Stimulated activated CD8-positive, alpha-beta memory T cell treated with anti-CD3 and anti-CD28 coated beads, Interleukin-15, amount 100 ng/mL, for 24 hours (primary cell): ENCODE data around the gene GIGYF1.
A peak's percentile ranks its signal among the peaks of the same experiment; 100 is the strongest.
"Not testable (repeated sequence)": the region's sequence is repeated elsewhere in the genome, so short reads cannot be mapped to it uniquely, and the experiment has no call there.

Experiments used
- DNase-seq: peaks from one replicate; pipeline ENCODE4 v3.0.0-alpha.2; 2020; ENCODE audit warnings: low read depth

GIGYF1 gene

DNA sequence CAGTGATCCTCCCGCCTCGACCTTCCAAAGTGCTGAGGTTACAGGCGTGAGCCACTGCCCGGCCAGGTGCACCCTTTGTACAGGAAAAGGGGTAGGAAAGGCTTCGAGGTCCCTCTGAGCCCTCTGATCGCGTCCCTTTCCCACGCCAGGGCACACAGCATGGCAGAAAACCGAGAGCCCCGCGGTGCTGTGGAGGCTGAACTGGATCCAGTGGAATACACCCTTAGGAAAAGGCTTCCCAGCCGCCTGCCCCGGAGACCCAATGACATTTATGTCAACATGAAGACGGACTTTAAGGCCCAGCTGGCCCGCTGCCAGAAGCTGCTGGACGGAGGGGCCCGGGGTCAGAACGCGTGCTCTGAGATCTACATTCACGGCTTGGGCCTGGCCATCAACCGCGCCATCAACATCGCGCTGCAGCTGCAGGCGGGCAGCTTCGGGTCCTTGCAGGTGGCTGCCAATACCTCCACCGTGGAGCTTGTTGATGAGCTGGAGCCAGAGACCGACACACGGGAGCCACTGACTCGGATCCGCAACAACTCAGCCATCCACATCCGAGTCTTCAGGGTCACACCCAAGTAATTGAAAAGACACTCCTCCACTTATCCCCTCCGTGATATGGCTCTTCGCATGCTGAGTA lies 12.7 kb upstream of the GIGYF1 start:
- DNase-seq: no peak

DNA sequence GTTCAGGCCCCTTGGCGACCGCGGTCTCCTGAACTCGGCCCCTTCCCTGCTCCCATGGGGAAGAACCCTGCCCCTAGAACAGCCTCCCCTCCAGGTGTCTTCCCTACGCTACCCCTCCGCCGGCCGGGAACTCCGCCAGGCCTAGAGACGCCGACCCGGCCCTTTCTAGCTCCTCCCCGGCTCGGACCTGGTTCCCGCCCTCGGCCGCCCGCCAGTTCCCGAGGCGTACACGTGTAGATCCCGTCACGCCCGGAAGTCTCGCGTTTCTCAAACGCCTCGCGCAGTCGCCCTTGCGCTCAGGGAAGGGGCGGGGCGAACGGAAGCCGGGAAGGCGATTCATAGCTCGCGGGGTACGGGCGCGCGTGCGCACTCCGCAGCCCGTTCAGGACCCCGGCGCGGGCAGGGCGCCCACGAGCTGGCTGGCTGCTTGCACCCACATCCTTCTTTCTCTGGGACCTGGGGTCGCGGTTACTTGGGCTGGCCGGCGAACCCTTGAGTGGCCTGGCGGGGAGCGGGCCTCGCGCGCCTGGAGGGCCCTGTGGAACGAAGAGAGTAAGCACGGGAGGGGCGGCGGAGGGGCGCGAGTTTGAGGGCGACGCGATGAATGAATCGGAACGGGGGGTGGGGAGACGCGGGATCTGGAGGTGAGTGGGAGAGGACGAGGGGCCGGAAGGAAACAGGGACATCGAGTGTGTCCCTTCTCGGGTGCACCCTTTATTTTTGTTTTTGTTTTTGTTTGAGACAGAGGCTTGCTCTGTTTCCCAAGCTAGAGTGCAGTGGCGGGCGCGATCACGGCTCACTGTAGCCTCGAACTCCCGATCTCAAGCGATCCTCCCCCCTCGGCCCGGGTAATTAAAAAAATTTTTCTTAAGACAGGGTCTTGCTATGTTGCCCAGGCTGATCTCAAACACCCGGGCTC lies 12.0 kb upstream of the GIGYF1 start, which contains the start of gene POP7:
TSS of gene POP7 (plus strand) at position 369 of the 919 bp plus-strand sequence. CDS start 710 bp downstream, outside the sequence.
- DNase-seq: peak; percentile 96

DNA sequence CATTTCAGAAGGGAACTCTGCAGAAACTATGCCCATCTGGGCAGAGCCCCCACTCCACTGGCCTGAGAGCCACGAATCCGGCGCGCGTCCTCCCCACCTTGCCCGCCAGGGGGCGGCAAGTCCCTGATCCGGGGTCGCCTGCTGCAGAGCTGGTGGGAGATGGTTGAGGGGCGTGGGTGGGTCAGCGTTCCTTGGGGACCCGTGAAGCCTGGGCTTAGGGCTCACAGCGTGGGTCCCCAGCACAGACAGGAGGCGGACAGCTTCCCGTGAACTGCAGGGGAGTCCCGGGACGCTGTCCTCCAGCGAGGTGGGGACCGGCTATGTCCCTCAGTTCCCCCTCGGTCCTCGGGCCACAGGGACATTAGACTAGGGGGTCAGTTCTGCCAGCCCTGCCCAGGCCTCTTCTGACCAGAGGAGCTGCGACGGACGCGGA lies 11.3 kb upstream of the GIGYF1 start:
- DNase-seq: peak; percentile 83

DNA sequence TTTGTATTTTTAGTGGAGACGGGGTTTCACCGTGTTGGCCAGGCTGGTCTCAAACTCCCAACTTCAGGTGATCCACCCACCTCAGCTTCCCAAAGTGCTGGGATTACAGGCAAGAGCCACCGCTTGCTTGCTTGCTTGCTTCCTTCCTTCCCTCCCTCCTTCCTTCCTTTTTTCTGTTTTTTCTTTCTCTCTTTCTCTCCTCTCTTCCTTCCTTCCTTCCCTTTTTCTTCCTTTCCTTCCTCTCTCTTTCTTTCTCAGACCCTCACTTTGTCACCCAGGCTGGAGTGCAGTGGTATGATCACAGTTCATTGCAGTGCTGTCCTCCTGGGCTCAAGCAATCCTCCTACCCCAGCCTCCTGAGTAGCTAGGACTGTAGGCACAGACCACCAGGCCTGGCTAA lies 7.0 kb upstream of the GIGYF1 start:
- not testable (repeated sequence) for DNase-seq

DNA sequence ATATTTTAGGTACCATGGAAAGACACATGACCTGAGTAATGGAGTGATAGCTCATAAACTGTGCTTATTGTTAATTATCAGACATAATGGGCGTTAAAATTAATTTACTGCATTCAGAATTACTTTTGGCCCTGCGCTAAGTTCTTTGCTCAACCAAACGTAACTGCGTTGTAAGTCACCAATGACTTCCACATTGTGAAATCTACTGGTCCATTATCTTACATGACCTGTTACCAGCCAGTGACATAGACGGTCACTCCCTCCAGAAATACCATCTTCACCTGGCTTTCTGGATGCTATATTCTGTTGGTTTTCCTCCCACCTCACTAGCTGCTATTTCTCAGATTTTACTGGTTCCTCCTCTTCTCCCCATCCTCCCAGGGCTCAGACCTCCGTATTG lies 5.0 kb upstream of the GIGYF1 start:
- no peak for DNase-seq

DNA sequence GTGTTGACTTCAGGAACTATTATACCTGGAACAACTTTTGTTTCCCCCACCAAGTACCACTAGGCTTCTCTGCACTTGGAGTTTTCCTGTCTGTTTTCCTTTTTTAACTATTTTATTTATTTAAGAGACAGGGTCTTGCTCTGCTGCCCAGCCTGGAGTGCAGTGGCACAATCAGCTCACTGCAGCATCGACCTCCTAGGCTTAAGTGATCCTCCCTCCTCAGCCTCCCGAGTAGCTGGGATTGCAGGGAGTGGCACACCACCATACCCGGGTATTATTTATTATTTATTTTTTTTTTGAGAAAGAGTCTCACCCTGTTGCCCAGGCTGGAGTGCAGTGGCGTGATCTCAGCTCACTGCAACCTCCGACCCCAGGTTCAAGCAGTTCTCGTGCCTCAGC lies 2.1 kb upstream of the GIGYF1 start:
- DNase-seq: no peak

DNA sequence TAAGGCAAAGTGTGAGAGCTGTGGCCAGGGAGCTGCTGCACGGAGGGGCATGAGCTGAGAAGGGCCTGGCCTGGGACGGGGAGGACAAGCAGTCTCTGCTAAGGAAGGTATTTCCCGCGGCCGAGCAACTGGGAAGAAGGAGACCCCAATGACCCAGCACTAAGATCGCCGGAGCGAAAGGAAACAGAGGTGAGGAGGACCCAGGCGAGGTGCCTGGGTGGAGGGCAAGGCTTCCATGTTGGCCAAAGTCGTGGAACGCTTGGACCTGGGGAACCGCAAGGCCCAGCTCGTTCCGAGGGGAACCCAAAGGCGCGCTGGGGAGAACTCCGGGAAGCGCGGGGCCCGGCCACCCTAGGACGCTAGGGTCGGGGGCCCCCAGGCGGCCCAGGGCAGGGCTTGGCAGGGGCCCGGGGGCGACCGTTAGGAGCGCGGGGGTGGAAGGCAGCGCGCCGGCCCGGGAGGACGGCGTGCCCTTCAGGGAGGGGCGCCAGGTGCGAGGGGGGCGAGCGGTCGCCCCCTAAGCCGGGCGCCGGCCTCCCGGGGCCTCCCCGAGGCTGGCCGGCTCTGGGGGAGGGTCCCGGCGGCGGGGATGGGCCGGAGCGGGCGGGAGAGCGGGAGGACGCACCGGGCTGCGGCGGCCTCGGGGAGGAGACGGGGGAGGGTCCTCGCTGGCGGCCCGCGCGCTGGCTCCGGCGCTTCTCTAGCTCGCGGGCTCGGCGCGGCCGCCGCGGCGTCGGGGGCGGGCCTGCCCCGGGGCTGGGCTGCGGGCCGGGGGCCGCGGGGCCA lies 545 bp downstream of the GIGYF1 start:
- no peak for DNase-seq

DNA sequence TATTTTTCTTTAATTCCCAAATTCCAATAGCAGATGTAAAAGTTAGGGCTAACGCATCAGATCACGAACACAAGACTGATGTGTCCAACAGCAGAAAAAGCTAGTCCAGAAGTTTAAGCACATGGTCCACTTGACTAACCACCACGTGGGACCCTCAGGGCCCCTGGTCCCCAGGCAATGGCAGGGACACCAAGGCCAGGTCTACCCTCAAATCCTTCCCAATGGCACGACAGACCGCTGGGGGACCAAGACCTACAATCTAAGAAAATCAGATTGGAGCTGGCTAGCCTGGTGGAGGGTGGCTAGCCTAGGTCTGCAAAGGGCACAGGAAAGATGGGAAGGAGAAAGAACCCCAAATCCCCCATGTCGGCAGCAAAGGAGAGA lies 1.5 kb downstream of the GIGYF1 start:
- DNase-seq: no peak

DNA sequence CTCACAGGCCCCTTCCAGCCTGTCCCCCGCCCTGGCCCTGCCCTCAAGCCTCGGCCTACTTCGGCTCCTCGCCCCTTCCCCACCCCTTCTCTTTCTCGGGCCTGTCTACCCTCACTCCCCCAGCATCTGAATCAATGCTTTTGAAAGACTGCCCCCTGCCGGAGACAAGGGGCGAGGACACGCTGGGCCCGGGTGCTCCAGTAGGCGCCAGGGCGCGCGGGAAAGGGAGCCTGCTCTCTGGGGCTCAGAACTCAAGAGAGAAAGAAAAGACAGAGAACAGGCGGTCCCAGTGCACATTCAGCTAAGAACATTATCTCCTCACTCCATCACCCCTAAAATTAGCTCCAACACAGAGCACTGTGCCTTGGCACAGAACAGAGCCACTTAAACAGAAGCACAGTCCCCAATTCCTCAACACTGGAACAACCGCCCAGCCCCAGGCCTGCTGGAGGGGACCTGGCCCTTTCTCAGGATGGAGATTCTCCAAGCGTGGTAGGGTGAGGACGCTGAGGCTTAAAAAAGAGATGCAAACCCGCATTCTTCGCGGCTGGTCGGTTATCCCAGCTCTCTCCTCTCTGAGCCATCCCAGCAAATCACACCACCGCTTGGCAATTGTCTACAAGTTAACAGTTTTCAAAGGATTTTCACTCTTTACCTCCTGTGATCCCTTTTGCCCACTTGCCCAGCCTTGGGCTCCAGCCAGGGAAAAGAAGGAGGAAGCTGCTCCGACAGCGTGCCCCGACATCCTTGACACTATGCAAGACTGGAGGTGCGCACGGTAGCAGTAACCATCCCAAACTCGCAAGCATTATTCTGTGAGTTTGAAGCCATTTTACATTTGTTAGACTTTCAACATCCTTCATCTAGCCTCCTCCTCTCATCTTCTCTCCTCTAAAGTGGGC lies 2.1 kb downstream of the GIGYF1 start:
- peak; percentile 68 for DNase-seq

DNA sequence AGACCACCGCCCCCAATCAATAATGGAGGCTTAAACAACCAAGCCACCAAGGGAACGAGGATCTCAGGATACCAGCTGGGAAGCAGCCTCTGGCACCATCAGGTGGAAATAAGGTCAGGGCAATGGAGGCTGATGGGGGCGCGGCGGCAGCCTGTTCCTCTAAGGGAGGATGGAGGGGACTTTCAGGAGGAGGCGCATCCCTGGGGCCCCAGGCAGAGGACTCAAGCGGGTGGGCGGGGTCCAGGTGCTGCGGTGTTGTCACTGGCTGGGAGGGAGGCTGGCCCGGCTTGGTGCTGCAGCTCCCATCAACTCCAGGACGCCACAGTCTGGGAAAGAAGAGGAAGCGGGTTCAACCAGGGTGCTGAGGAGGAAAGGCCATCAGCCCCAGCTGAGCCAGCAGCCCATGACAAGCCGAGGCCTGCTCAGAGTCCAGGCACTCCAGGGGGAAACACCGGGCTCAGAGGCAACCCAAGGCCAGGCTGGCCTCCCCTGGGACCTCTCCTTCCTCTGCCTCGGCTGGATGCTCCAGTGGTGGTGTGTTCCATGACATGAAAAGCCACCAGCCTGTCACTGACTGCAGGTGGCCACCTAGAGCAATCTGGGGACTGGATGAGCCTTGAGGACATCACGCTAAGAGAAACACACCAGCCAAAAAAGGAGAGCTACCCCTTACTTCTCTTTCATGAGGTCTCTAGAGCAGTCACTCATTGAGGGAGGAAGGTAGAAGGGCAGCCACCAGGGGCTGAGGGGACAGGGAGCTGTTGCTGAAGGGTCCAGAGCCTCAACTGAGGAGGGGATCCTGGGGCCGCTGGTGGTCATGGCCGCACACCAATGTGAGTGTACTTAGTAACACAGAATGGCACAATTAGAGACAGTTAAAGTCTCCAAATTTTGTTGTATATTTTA lies 4.6 kb downstream of the GIGYF1 start:
- no peak for DNase-seq

DNA sequence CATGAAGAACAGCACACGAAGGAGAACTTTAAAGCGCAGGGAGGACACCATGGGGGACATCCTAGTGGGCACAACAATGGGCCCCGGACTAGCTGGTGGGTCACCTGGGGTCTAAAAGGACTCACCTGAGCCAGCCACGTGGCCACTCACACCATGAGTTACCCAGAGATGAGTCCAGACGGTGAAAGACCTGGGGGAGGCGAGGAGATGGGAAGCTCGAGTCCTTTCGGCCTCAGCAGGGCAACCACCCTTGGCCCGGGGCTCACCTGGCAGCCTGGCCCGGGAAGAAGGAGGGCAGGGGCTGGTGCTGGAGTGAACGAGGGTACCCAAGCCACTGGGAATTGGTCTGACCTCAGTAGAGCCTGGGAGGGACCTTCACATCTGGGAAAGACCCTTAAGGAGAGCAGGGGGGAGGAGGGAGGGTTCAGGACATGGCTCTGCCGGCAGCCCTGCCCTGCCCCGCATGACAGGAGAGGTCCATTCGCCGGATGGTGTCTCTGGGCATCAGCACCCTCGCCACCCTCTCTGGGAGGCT lies 5.7 kb downstream of the GIGYF1 start:
- DNase-seq: no peak

DNA sequence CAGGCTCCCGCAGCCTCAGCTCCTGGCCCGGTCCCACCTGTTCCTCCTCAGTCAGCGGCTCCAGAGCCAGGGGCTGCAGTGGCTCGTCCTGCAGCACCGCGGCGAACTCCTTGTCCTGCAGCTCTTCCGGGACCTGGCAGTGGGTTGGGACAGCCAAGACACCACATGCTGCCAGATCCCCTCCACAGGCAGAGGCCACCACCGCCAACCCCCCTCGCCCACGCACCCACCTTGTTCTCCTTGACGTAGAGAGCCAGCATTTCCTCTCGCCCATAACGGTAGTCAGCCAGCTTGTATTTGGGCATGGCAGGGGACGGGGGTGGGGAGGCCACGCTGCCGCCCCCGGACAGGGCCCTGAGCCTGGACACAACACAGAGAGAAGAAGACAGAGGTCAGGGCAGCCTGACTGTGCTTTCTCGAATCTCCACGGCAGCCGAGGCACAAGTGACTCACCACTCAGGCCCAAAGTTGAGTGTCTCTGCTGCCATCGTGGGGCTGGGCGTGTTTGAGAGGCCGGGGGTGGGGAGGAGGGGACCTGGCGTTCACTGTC lies 6.2 kb downstream of the GIGYF1 start:
- DNase-seq: no peak

DNA sequence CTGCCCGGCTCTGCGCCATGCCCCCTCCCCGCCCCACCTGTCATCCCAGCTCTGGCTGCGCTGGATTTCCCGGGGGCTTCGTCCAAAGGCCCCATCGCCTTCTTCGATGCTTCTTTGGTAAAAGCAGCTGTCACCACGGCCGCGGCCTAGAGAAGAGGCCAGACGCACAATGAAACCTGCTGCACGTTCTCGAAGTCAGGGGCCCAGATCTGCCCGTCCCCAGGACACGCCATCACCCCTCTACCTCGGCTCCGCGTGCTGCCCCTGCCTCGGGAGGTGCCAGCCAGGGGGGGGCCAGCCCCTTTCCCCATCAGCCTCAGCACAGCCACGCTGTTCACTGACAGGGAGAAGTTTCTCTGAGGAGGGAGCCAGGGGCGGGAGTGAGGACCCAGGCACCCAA lies 6.8 kb downstream of the GIGYF1 start:
- no peak for DNase-seq

DNA sequence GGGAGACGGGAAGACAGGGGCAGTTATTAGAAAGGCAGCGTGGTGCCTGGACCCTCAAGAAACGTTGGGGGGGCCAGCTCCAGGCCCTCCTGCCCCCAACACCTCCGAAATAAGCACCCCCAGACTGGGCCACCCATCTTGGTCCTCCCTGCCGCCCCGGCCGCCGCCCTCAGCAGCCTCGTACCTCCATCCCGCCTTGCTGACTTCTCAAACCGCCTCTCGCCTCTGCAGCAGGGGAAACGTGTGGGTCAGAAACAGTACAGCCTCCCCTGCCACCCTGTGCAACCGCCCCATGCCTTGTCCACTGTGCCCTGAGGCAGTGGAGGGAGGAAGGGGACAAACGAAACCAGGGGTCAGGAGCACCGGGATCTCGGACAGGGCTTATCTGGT lies 7.2 kb downstream of the GIGYF1 start:
- DNase-seq: no peak

DNA sequence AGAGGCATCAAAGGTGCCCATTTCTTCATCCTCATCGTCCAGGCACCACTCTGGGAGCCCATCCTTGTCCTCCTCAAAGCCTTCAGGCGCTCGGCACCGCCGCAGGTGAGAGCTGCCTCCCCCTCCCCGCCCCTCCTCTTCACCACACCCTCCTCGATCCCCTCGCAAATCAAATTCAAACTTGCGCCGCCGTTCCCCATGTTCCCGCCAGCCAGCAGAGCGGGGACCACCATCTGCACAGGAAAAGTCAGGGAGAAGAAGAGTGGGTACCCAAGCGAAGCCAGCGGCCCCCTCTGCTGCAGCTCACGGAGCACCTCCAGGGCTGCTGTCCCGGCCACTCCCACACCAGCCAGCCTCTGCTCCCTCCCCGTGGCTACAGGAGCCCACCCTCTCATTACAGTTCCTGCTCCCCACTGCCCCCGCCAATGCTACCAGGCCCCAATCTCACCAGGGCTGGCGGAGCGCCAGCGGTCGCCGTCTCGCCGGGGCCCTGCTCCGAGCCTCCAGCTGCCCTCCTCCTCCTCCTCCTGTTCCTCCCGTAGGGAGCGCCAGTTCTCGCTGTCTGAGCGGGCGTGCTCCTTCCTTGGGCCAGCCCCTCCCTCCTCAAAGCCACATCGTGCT lies 7.7 kb downstream of the GIGYF1 start:
- DNase-seq: no peak

DNA sequence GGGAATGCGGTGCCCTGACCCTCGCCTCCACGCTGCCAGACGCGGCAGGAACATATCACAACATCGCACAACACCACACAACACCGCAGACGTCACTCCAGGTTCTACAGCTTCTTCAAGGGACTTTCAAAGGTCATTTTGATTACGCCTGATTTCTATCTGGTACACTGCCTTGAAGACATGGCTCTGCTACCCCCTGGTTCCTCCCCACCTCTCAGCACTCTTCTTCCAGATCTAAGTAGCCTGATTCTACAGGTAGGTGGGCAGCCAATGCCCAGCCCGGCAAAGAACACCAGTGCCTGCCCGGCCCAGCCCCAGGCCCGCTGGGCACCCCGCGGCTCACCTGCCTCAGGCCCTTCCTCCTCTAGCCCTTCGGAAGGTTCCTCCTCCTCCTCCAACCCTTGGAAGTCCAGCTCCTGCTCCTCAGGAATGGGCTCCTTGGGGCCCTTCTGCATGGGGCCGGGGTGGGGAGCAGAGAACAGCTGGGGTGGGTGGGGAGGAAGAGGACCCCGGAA lies 8.4 kb downstream of the GIGYF1 start:
- no peak for DNase-seq

DNA sequence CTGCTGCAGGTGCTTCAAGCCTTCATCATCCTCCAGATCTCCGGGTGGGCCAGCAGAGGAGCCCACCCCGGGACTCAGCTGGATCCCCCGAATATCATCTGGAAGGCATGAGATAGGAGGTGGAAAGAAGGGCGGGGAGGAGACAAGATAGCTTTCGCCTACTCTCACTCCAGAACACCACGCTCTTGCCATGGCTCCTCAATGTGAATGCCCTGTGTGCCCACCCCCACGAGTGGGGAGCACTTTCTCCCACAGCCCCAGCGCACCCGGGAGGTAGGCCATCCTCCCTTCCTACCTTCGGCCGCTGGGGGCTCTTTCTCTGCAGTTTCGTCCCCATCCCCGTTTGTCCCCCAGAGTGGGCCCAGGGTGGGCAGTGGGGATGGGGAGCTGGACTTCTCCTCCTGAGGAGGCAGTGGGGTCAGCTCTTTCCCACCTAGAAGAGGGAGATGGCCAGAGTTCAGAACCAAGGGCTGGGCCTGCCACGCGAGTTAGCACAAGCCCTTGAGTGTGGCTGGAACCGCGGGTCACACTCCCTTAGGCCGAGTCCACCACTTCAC lies 8.9 kb downstream of the GIGYF1 start:
- DNase-seq: no peak

DNA sequence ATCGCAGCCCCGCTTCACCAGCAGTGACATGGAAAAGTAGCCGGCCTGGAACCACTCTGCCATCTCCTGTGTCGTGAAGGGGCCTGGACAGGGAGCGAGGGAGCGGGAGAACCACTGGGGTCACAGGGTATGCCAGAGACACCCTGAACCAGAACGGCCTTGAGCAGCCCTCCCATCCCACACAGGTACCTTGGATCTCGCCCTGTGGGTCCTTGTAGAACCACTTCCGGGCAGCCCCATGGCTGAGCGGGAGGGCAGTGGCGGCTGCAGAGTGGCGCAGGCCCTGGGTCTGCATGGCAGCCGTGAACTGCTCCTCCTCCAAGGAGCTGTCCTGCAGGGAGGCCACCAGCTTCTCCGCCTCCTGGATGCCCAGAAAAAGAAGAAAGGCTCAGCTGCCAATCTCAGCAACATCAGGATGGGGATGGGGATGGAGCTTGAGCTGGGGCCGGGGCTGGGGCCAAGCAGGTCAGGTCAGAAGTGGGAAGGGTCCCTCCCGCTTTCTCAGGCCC lies 9.5 kb downstream of the GIGYF1 start:
- no peak for DNase-seq
